HepG2 (cell line): ENCODE data around the gene NNMT. TPM values are rescaled to one million over a fixed set of nuclear protein-coding genes. Genes with fewer than 3 reads are reported as not detected.

ENCODE experiments used
- CC2D1A ChIP-seq: sonication (generic); formaldehyde crosslinking; IDR thresholded peaks from 2 replicates; pipeline ENCODE4 v1.8.1; 2023; ENCODE audit warnings: mild to moderate bottlenecking, missing genetic modification reagents
- EED ChIP-seq: sonication (generic); formaldehyde crosslinking; IDR thresholded peaks from 2 replicates; pipeline ENCODE4 v1.5.0; 2020; ENCODE audit warnings: mild to moderate bottlenecking, missing genetic modification reagents
- GATA4 ChIP-seq: sonication (generic); IDR thresholded peaks from 2 replicates; pipeline ENCODE4 v1.6.1; 2016; ENCODE audit warnings: antibody characterized with exemption, low read depth, borderline replicate concordance
- SOX6 ChIP-seq, 2 experiments: fragments of 450-650 bp in 1 of 2; sonication (generic) in 1 of 2; formaldehyde crosslinking in 1 of 2; IDR thresholded peaks; 2 replicates each; pipeline versions ENCODE4 v1.4.0 to v1.6.1; 2017 to 2020; ENCODE audit warnings: antibody characterized with exemption in 1 of 2, mild to moderate bottlenecking in 1 of 2, missing genetic modification reagents in 1 of 2
- TCF7 ChIP-seq: sonication (generic); IDR thresholded peaks from 2 replicates; pipeline ENCODE4 v1.6.1; 2016; ENCODE audit warnings: antibody characterized with exemption, low read depth
- ZMYM3 ChIP-seq: sonication (generic); formaldehyde crosslinking; IDR thresholded peaks from 2 replicates; pipeline ENCODE4 v1.5.1; 2020; ENCODE audit warnings: mild to moderate bottlenecking, missing genetic modification reagents
- ZNF251 ChIP-seq: sonication (generic); formaldehyde crosslinking; IDR thresholded peaks from 2 replicates; pipeline ENCODE4 v1.9.0; 2021; ENCODE audit warnings: mild to moderate bottlenecking, missing genetic modification reagents
- ZNF496 ChIP-seq: sonication (generic); formaldehyde crosslinking; IDR thresholded peaks from 2 replicates; pipeline ENCODE4 v1.8.1; 2023; ENCODE audit warnings: mild to moderate bottlenecking, moderate library complexity, missing genetic modification reagents; ENCODE audit not compliant: insufficient replicate concordance
- ZNF672 ChIP-seq: sonication (generic); formaldehyde crosslinking; IDR thresholded peaks from 2 replicates; pipeline ENCODE4 v1.8.1; 2022; ENCODE audit warnings: missing genetic modification reagents
- polyA plus RNA-seq, 8 experiments: library from polyadenylated mRNA; depleted of rRNA in 3 of 8; stranded (reverse) in 7 of 8; unstranded in 1 of 8; fragments of >200 nt; fragmentation: Illumina TruSeq in 4 of 8; extraction: Trizol in 4 of 8; gene quantifications; 2 replicates each; pipeline versions ENCODE4 v1.2.1 to v1.2.3, GENCODE V29; 2011 to 2016; ENCODE audit warnings: low read depth in 4 of 8, missing spikeins in 1 of 8, mixed read lengths in 1 of 8; ENCODE audit not compliant: insufficient read depth in 1 of 8
- total RNA-seq, 5 experiments: library from RNA; depleted of rRNA; stranded (reverse); fragments of >200 nt; fragmentation: Illumina TruSeq; extraction: Trizol; gene quantifications; 2 replicates each; pipeline ENCODE4 v1.2.3, GENCODE V29; 2016; ENCODE audit warnings: low read depth in 1 of 5
- TF ChIP-seq, protein P1 (sequence below): sonication (generic); formaldehyde crosslinking; IDR thresholded peaks from one replicate; pipeline ENCODE4 v1.5.1; 2020; ENCODE audit warnings: mild to moderate bottlenecking, missing genetic modification reagents; ENCODE audit errors: not compliant biosample characterization
- TF ChIP-seq, protein P2 (sequence below): IDR thresholded peaks from 2 replicates; pipeline ENCODE4 v1.6.1; 2016; ENCODE audit warnings: mild to moderate bottlenecking
- TF ChIP-seq, protein P3 (sequence below): IDR thresholded peaks from 2 replicates; pipeline ENCODE4 v1.6.1; 2016; ENCODE audit warnings: low read depth, missing genetic modification reagents, missing compliant biosample characterization
- TF ChIP-seq, protein P4 (sequence below): sonication (generic); formaldehyde crosslinking; IDR thresholded peaks from 2 replicates; pipeline ENCODE4 v1.5.0; 2020; ENCODE audit warnings: missing genetic modification reagents

The NNMT gene
- total and polyA plus RNA-seq, 2 of the 13 experiments (the other 11 are each of a cell fraction or from before 2014, with no cell fraction given) = 0.13 TPM; not detected in 1

DNA sequence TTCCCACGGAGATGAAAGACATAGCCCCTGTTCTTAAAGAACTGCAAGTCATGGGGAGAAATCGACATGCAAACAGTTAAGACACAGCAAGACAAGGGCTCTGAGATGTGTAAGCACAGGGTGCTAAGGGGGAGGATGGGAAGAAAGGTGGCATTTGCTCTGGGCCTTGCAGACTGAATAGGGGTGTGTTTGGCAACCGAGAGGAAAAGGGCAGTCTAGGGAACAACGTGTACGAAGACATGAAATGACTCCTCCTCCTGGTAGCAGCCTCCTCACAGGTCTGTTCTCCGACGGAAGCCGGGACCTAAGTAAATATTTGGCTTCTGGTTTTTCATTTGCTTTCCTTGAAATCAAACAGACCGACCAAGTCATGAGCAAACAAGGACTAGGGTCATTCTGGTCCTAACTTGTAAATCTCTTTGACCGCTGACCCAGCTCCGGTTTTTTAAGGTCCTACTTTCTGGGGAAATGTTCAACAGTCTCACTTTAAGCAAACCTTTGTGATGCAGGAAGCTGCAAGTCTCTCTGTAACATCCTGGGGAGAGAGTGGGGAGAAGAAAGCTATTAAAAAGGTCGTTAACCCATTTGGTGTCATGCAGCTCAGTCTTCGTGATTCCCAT, 19.7 kb downstream of the NNMT start (continued):
- TF ChIP-seq, protein P1, sequence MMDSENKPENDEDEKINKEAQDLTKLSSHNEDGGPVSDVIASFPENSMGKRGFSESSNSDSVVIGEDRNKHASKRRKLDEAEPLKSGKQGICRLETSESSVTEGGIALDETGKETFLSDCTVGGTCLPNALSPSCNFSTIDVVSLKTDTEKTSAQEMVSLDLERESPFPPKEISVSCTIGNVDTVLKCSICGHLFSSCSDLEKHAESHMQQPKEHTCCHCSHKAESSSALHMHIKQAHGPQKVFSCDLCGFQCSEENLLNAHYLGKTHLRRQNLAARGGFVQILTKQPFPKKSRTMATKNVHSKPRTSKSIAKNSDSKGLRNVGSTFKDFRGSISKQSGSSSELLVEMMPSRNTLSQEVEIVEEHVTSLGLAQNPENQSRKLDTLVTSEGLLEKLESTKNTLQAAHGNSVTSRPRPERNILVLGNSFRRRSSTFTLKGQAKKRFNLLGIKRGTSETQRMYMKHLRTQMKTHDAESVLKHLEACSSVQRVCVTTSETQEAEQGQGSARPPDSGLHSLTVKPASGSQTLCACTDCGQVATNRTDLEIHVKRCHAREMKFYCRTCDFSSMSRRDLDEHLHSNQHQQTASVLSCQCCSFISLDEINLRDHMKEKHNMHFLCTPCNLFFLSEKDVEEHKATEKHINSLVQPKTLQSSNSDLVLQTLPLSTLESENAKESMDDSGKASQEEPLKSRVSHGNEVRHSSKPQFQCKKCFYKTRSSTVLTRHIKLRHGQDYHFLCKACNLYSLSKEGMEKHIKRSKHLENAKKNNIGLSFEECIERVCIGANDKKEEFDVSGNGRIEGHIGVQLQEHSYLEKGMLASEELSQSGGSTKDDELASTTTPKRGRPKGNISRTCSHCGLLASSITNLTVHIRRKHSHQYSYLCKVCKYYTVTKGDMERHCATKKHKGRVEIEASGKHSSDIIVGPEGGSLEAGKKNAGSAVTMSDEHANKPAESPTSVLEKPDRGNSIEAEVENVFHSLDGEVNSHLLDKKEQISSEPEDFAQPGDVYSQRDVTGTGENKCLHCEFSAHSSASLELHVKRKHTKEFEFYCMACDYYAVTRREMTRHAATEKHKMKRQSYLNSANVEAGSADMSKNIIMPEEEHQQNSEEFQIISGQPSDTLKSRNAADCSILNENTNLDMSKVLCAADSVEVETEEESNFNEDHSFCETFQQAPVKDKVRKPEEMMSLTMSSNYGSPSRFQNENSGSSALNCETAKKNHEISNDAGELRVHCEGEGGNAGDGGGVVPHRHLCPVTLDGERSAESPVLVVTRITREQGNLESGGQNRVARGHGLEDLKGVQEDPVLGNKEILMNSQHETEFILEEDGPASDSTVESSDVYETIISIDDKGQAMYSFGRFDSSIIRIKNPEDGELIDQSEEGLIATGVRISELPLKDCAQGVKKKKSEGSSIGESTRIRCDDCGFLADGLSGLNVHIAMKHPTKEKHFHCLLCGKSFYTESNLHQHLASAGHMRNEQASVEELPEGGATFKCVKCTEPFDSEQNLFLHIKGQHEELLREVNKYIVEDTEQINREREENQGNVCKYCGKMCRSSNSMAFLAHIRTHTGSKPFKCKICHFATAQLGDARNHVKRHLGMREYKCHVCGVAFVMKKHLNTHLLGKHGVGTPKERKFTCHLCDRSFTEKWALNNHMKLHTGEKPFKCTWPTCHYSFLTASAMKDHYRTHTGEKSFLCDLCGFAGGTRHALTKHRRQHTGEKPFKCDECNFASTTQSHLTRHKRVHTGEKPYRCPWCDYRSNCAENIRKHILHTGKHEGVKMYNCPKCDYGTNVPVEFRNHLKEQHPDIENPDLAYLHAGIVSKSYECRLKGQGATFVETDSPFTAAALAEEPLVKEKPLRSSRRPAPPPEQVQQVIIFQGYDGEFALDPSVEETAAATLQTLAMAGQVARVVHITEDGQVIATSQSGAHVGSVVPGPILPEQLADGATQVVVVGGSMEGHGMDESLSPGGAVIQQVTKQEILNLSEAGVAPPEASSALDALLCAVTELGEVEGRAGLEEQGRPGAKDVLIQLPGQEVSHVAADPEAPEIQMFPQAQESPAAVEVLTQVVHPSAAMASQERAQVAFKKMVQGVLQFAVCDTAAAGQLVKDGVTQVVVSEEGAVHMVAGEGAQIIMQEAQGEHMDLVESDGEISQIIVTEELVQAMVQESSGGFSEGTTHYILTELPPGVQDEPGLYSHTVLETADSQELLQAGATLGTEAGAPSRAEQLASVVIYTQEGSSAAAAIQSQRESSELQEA (CRISPR knock-in tag) = no peak
- TF ChIP-seq EED = no peak
- no peak for TF ChIP-seq GATA4
- no peak for TF ChIP-seq ZNF251 (CRISPR knock-in tag)
- TF ChIP-seq, protein P2, sequence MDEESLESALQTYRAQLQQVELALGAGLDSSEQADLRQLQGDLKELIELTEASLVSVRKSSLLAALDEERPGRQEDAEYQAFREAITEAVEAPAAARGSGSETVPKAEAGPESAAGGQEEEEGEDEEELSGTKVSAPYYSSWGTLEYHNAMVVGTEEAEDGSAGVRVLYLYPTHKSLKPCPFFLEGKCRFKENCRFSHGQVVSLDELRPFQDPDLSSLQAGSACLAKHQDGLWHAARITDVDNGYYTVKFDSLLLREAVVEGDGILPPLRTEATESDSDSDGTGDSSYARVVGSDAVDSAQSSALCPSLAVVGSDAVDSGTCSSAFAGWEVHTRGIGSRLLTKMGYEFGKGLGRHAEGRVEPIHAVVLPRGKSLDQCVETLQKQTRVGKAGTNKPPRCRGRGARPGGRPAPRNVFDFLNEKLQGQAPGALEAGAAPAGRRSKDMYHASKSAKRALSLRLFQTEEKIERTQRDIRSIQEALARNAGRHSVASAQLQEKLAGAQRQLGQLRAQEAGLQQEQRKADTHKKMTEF (CRISPR knock-in tag) = peak; percentile 88
- TF ChIP-seq ZNF496 = no peak
- no peak for TF ChIP-seq SOX6 (IDR thresholded peaks at IDR 0.05)
- peak; percentile 86 for TF ChIP-seq SOX6 (CRISPR knock-in tag; IDR thresholded peaks at IDR 0.05)
- no peak for TF ChIP-seq ZNF672 (CRISPR knock-in tag)
- TF ChIP-seq, protein P3, sequence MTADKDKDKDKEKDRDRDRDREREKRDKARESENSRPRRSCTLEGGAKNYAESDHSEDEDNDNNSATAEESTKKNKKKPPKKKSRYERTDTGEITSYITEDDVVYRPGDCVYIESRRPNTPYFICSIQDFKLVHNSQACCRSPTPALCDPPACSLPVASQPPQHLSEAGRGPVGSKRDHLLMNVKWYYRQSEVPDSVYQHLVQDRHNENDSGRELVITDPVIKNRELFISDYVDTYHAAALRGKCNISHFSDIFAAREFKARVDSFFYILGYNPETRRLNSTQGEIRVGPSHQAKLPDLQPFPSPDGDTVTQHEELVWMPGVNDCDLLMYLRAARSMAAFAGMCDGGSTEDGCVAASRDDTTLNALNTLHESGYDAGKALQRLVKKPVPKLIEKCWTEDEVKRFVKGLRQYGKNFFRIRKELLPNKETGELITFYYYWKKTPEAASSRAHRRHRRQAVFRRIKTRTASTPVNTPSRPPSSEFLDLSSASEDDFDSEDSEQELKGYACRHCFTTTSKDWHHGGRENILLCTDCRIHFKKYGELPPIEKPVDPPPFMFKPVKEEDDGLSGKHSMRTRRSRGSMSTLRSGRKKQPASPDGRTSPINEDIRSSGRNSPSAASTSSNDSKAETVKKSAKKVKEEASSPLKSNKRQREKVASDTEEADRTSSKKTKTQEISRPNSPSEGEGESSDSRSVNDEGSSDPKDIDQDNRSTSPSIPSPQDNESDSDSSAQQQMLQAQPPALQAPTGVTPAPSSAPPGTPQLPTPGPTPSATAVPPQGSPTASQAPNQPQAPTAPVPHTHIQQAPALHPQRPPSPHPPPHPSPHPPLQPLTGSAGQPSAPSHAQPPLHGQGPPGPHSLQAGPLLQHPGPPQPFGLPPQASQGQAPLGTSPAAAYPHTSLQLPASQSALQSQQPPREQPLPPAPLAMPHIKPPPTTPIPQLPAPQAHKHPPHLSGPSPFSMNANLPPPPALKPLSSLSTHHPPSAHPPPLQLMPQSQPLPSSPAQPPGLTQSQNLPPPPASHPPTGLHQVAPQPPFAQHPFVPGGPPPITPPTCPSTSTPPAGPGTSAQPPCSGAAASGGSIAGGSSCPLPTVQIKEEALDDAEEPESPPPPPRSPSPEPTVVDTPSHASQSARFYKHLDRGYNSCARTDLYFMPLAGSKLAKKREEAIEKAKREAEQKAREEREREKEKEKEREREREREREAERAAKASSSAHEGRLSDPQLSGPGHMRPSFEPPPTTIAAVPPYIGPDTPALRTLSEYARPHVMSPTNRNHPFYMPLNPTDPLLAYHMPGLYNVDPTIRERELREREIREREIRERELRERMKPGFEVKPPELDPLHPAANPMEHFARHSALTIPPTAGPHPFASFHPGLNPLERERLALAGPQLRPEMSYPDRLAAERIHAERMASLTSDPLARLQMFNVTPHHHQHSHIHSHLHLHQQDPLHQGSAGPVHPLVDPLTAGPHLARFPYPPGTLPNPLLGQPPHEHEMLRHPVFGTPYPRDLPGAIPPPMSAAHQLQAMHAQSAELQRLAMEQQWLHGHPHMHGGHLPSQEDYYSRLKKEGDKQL (CRISPR knock-in tag) = peak; percentile 99
- peak; percentile 98 for TF ChIP-seq TCF7
- TF ChIP-seq ZMYM3 = no peak
- TF ChIP-seq, protein P4, sequence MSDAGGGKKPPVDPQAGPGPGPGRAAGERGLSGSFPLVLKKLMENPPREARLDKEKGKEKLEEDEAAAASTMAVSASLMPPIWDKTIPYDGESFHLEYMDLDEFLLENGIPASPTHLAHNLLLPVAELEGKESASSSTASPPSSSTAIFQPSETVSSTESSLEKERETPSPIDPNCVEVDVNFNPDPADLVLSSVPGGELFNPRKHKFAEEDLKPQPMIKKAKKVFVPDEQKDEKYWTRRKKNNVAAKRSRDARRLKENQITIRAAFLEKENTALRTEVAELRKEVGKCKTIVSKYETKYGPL (CRISPR knock-in tag) = no peak
- no peak for TF ChIP-seq CC2D1A (CRISPR knock-in tag)
